Pancreas (tissue), 10 donors: Measurements from ENCODE around the gene LCN9. TPM values are rescaled to one million over a fixed set of nuclear protein-coding genes. Genes with fewer than 3 reads are reported as not detected.

Experiments used
- ATAC-seq, 4 donors: fragments of 200-7000 bp; cut with Tn5 transposase; one replicate each; pipeline versions ENCODE4 v1.8.0 to v1.9.1; 2020; ENCODE audit warnings: mild to moderate bottlenecking in 4 of 4, moderate library complexity in 4 of 4
- DNase-seq, 6 donors: peaks; one replicate each; pipeline ENCODE4 v3.0.0-alpha.2; 2020
- FAIRE-seq: peaks from 2 replicates; lab custom pipeline; 2012; peaks lifted over from hg19 to GRCh38; lab: Jason Lieb, UNC
- H3K27ac ChIP-seq, 4 donors: fragments of 200-600 bp; sonication (generic); 1 replicate in 3 of 4; 2 replicates in 1 of 4; pipeline versions ENCODE4 v1.5.0 to v1.8.0; 2020
- H3K27me3 ChIP-seq, 4 donors: fragments of 200-600 bp; one replicate each; pipeline ENCODE4 v1.8.0; 2021
- H3K36me3 ChIP-seq, 3 donors: fragments of 200-600 bp; sonication (generic) in 1 of 3; one replicate each; pipeline versions ENCODE4 v1.5.0 to v1.8.0; 2020 to 2021
- H3K4me1 ChIP-seq, 3 donors: fragments of 200-600 bp; one replicate each; pipeline ENCODE4 v1.8.0; 2021
- H3K4me3 ChIP-seq, 4 donors: fragments of 200-600 bp; sonication (generic) in 2 of 4; one replicate each; pipeline versions ENCODE4 v1.5.0 to v1.8.0; 2020 to 2021
- H3K9me3 ChIP-seq, 4 donors: fragments of 200-600 bp; one replicate each; pipeline ENCODE4 v1.8.0; 2021
- CTCF ChIP-seq, 4 donors: fragments of 200-600 bp; sonication (generic) in 3 of 4; IDR thresholded peaks; one replicate each; pipeline versions ENCODE4 v1.5.0 to v1.8.0; 2021; ENCODE audit warnings: antibody characterized with exemption in 4 of 4
- WGBS, 2 donors: extraction: QIAGEN DNeasy Blood & Tissue Kit; methylation state at CpG; one replicate each; pipeline ENCODE4 v1.1.7; 2013; 5-methylcytosine and 5-hydroxymethylcytosine counted together
- intact Hi-C, 3 donors: fragments of 100-400 bp; cut with DNase I; formaldehyde crosslinking; loops; one replicate each; pipeline versions ENCODE4 v1.11.1 to v1.14.2; 2022
- polyA plus RNA-seq, 2 donors: library from polyadenylated mRNA; stranded (reverse); fragments of 200-250 nt; gene quantifications; one replicate each; pipeline ENCODE4 v1.2.3, GENCODE V29; 2013
- total RNA-seq, 6 donors: library from RNA; stranded (reverse); fragmentation: NEBNext Ultra II Directional in 4 of 6; extraction: Animal tissue kit (Norgen Biotek cat#: 25700) in 4 of 6; gene quantifications; one replicate each; pipeline versions ENCODE4 v1.2.1 to v1.2.4, GENCODE V29; 2021 to 2023
- donor health status: healthy with polysubstance abuse.
- donor health status: DM: no; HTN: no; CAD: no; lungs with moderate emphysema.
- donor health status: DM: no; HTN: no; CAD: no.
- donor health status: control.
- donor health status: control.
- donor health status: Bipolar disorder and iron deficiency.
- donor health status: DM: yes; HTN: yes; CAD: no.
- donor health status: DM: no; HTN: no; CAD: no.
- donor health status: DM: no; HTN: no; CAD: no.
- donor health status: DM: yes; HTN: yes; CAD: no.

LCN9 gene
- total and polyA plus RNA-seq, 8 donors = not detected

GRCh38 chr9:135699440-135699839 lies 36.3 kb downstream of the LCN9 start, which contains the start of gene SOHLH1:
SOHLH1 (minus strand) TSS chr9:135699481; CDS start chr9:135699467, 14 bp downstream.
- intact Hi-C loops = no loop called here
- FAIRE-seq = no peak
- Histone ChIP-seq H3K36me3 (no peaks in the 10 kb centered on the region), H3K27ac (no peak within 1 kb of the TSS), H3K27me3 (peaks cover 0 to 5% (median 0%) of the 10 kb centered on the region in 4 donors), H3K4me3 (no peak within 1 kb of the TSS), H3K4me1 (no peaks in the 10 kb centered on the region), H3K9me3 (no peaks in the 10 kb centered on the region)
- no peak for DNase-seq
- 64 to 75% methylated on average over 28 to 30 of the region's 30 CpGs for WGBS, 2 donors
- TF ChIP-seq CTCF (IDR thresholded peaks at IDR 0.05) = no peak
- ATAC-seq = no peak

GRCh38 chr9:135700525-135700924 lies 37.4 kb downstream of the LCN9 start:
- H3K9me3 ChIP-seq = no peaks in the 10 kb centered on the region
- no peaks in the 10 kb centered on the region for H3K4me1 ChIP-seq
- no peak overlapping the region for H3K27ac ChIP-seq
- no peaks in the 10 kb centered on the region for H3K36me3 ChIP-seq
- DNase-seq = no peak
- ATAC-seq = no peak
- no peak for FAIRE-seq
- intact Hi-C loops = no loop called here
- no peak for TF ChIP-seq CTCF (IDR thresholded peaks at IDR 0.05)
- WGBS, 2 donors = 37 to 46% methylated on average over 15 of the region's 15 CpGs
- H3K4me3 ChIP-seq = no peak overlapping the region
- H3K27me3 ChIP-seq = peaks cover 0 to 5% (median 0%) of the 10 kb centered on the region in 4 donors

GRCh38 chr9:135701067-135701958 lies 38.2 kb downstream of the LCN9 start:
- FAIRE-seq (no peak), ATAC-seq (no peak), DNase-seq (no peak)
- Histone ChIP-seq H3K27ac (no peak overlapping the region), H3K36me3 (no peaks in the 10 kb centered on the region), H3K9me3 (no peaks in the 10 kb centered on the region), H3K27me3 (peaks cover 0 to 5% (median 0%) of the 10 kb centered on the region in 4 donors), H3K4me3 (peak overlapping the region in 1 of 4 donors; percentile 18), H3K4me1 (no peaks in the 10 kb centered on the region)
- no peak for TF ChIP-seq CTCF (IDR thresholded peaks at IDR 0.05)
- intact Hi-C loops = no loop called here
- WGBS, 2 donors = 15 to 18% methylated on average over 40 of the region's 40 CpGs

GRCh38 chr9:135701959-135702721 lies 39.0 kb downstream of the LCN9 start, which contains the start of gene KCNT1:
KCNT1 (plus strand) TSS chr9:135702185; CDS start chr9:135702259, 74 bp downstream.
- WGBS, 2 donors = 9 to 10% methylated on average over 64 to 66 of the region's 66 CpGs
- H3K27me3 ChIP-seq = peaks cover 0 to 5% (median 0%) of the 10 kb centered on the region in 4 donors
- DNase-seq (peak in 4 of 6 donors; percentile 18 to 89 (median 59)), ATAC-seq (peak; percentile 69 to 84 (median 79)), FAIRE-seq (no peak)
- intact Hi-C loops = no loop called here
- H3K4me3 ChIP-seq = peak within 1 kb of the TSS in 1 of 4 donors; percentile 18
- H3K27ac ChIP-seq = no peak within 1 kb of the TSS
- H3K4me1 ChIP-seq = no peaks in the 10 kb centered on the region
- H3K36me3 ChIP-seq = no peaks in the 10 kb centered on the region
- no peaks in the 10 kb centered on the region for H3K9me3 ChIP-seq
- TF ChIP-seq CTCF (IDR thresholded peaks at IDR 0.05) = peak; percentile 84 to 94 (median 91)
